HK-2 (cell line): ENCODE results near the gene TPCN1.

ENCODE experiments used
- DNase-seq: peaks from one replicate; pipeline ENCODE4 v3.0.0-alpha.2; 2018; ENCODE audit not compliant: unreplicated experiment

TPCN1 gene

GRCh38 chr12:113285679-113286610, 64.7 kb downstream of the TPCN1 start:
- no peak for DNase-seq

- DNase-seq: no peak
Observed at GRCh38 chr12:113286712-113287111, 65.4 kb downstream of the TPCN1 start.

- no peak for DNase-seq
Observed at GRCh38 chr12:113287146-113287898, 66.1 kb downstream of the TPCN1 start.

GRCh38 chr12:113287899-113288282, 66.6 kb downstream of the TPCN1 start:
- no peak for DNase-seq

- no peak for DNase-seq
Observed at GRCh38 chr12:113289361-113289760, 68.1 kb downstream of the TPCN1 start.

- no peak for DNase-seq
Observed at GRCh38 chr12:113290506-113290905, 69.2 kb downstream of the TPCN1 start.

GRCh38 chr12:113291586-113291985, 70.3 kb downstream of the TPCN1 start:
- no peak for DNase-seq

- DNase-seq: no peak
Observed at GRCh38 chr12:113292091-113292490, 70.8 kb downstream of the TPCN1 start.

- no peak for DNase-seq
Observed at GRCh38 chr12:113292547-113292946, 71.3 kb downstream of the TPCN1 start.

GRCh38 chr12:113293100-113293499, 71.8 kb downstream of the TPCN1 start:
- DNase-seq: no peak

GRCh38 chr12:113295886-113296556, 74.8 kb downstream of the TPCN1 start:
- no peak for DNase-seq

- DNase-seq: no peak
Observed at GRCh38 chr12:113296557-113297213, 75.4 kb downstream of the TPCN1 start.

- no peak for DNase-seq
Observed at GRCh38 chr12:113297214-113297587, 75.9 kb downstream of the TPCN1 start.

- DNase-seq: no peak
Observed at GRCh38 chr12:113297621-113298471, 76.6 kb downstream of the TPCN1 start.

GRCh38 chr12:113298472-113298817, 77.2 kb downstream of the TPCN1 start:
- DNase-seq: no peak

- no peak for DNase-seq
Observed at GRCh38 chr12:113298861-113299545, 77.7 kb downstream of the TPCN1 start.

GRCh38 chr12:113299619-113300237, 78.5 kb downstream of the TPCN1 start:
- peak; percentile 88 for DNase-seq

GRCh38 chr12:113301811-113302210, 80.5 kb downstream of the TPCN1 start:
- DNase-seq: no peak

- DNase-seq: no peak
Observed at GRCh38 chr12:113302466-113302865, 81.2 kb downstream of the TPCN1 start.
